ENCODE measurements around the gene BSPRY.
"Not testable (repeated sequence)": the region's sequence is repeated elsewhere in the genome, so short reads cannot be mapped to it uniquely, and the experiment has no call there.

The BSPRY gene

GRCh38 chr9:113340011-113340699 lies 9.2 kb upstream of the BSPRY start, which contains the start of gene WDR31:
Gene WDR31, minus strand, starts transcription at chr9:113340275. Its CDS starts 8,253 bp downstream, at chr9:113332022.
- FAIRE-seq (peak; percentile 79), DNase-seq (ENCODE audit: extremely low spot score, insufficient read length, low read depth) (peak; percentile 86)

- FAIRE-seq = no peak
- no peak for DNase-seq (ENCODE audit: extremely low spot score, insufficient read length, low read depth)
Measured at GRCh38 chr9:113341712-113342410, 7.5 kb upstream of the BSPRY start.

DNA sequence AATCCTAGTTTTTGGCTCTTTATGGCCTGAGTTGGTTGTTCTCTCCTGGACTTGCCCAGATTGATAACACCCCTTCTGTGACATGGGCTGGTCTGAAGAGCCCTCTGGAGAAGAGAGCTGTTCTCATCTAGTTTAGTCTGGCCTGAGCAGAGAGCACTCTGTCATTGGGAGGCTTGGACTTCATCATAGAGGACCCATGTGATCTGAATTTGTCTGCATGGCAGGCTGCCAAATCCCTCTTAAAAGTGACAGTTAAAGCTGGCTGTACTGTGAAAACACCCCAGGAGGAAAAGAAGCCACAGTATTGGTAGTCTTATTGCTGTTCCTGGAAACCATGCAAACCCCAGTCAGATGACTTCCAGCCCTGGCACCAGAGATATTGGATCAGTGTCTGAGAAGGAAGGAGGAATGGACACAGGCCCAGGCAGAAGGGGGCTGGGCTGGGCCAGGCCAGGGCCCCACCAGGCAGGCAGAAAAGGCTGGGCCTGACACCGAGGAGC lies 5.6 kb upstream of the BSPRY start:
- DNase-seq (ENCODE audit: extremely low spot score, insufficient read length, low read depth) (no peak), FAIRE-seq (no peak)

- FAIRE-seq (no peak), DNase-seq (ENCODE audit: extremely low spot score, insufficient read length, low read depth) (no peak)
Measured at GRCh38 chr9:113345190-113345589, 4.2 kb upstream of the BSPRY start.

GRCh38 chr9:113345671-113346070 lies 3.7 kb upstream of the BSPRY start:
- FAIRE-seq (no peak), DNase-seq (ENCODE audit: extremely low spot score, insufficient read length, low read depth) (no peak)

DNA sequence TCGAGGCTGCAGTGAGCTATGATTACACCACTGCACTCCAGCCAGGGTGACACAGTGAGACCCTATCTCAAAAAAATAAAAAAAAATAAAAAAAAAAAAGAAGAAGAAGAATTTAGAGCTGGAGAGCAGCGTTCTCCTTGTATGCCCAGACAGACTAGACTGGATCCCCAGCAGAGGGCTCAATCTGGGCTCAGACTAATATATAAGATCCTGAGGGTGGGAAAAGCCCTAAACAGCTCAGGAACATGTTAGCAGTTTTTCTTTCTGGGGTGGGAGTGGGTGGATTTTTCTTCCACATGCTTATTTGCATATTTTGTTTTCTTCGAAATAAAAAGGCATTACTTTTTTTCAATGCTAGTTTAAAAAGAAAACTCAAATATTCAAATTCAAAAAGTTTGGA lies 904 bp upstream of the BSPRY start:
- FAIRE-seq = no peak
- no peak for DNase-seq (ENCODE audit: extremely low spot score, insufficient read length, low read depth)

GRCh38 chr9:113349066-113349444 lies 286 bp upstream of the BSPRY start:
- DNase-seq (ENCODE audit: extremely low spot score, insufficient read length, low read depth) (no peak), FAIRE-seq (no peak)

DNA sequence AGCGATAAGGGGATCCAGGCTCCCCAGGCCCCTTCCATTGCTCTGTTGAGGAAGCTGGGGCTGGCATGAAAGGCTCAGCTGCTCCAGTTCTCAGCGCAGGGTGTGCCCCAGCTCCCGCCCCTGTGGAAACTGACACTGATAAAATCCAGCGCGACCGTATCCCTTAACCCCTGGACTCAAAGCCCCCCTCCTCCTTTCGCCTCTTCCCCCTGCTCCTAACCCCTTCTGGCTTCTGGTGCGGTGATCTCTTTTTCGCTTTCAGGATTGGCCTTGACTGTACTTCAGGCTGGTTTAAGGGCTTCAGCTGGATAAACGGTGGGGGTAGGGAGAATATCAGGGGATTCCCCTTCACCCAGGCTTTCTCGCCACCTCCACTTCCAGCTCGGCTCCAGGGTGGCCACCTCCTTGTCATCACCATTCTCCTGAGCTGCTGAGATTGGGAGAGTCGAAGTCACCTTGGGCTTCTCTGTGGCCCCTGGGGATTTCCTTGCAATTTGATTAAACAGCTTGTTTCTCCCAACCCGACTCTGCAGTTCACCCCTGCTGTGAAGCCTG lies 843 bp downstream of the BSPRY start:
- no peak for DNase-seq (ENCODE audit: extremely low spot score, insufficient read length, low read depth)
- FAIRE-seq = peak; percentile 72

- no peak for DNase-seq (ENCODE audit: extremely low spot score, insufficient read length, low read depth)
- FAIRE-seq = peak; percentile 85
Measured at GRCh38 chr9:113350937-113351336, 1.6 kb downstream of the BSPRY start.

DNA sequence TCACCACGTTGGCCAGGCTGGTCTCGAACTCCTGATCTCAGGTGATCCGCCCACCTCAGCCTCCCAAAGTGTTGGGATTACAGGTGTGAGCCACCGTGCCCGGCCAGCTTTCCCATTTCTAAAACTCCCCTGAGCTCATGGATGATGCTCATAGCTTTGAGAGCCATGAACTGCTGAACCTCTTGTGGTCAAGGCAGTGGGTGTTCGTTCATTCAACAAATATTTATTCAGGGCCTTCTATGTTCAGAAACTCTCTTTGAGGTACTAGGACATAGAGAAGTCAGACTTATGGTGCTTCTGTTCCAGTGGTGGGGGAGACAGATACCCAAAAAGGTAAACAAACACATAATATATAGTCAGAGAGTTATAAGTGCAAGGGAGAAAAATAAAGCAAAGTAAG lies 2.7 kb downstream of the BSPRY start:
- FAIRE-seq = no peak
- DNase-seq (ENCODE audit: extremely low spot score, insufficient read length, low read depth) = no peak

- FAIRE-seq = no peak
- DNase-seq (ENCODE audit: extremely low spot score, insufficient read length, low read depth) = no peak
Measured at GRCh38 chr9:113352411-113352810, 3.1 kb downstream of the BSPRY start.

DNA sequence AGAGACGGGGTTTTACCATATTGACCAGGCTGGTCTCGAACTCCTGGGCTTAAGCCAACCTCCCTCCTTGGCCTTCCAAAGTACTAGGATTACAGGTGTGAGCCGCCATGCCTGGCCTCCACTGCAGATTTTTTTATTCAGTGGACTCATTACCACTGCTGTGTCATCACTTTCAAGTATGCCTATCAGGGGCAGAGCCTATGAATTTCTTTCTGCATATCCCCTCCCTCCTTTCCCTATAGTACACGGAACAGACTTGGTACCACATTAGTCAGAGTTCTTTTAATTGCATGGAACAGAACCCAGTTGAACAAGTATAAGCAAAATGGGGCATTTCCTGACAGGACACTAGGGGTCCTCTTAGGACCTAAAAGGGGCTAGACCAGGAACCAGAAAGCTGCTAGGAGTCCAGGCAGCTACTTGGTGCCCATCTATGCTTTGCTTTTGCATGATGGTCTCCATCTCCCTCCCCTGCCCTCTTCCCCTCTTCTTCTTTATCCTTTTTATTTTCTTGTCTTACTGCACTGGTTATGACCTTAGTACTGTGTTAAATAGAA lies 5.8 kb downstream of the BSPRY start:
- DNase-seq (ENCODE audit: extremely low spot score, insufficient read length, low read depth) (no peak), FAIRE-seq (no peak)

- DNase-seq (ENCODE audit: extremely low spot score, insufficient read length, low read depth) (no peak), FAIRE-seq (no peak)
Measured at GRCh38 chr9:113356686-113357292, 7.4 kb downstream of the BSPRY start.

DNA sequence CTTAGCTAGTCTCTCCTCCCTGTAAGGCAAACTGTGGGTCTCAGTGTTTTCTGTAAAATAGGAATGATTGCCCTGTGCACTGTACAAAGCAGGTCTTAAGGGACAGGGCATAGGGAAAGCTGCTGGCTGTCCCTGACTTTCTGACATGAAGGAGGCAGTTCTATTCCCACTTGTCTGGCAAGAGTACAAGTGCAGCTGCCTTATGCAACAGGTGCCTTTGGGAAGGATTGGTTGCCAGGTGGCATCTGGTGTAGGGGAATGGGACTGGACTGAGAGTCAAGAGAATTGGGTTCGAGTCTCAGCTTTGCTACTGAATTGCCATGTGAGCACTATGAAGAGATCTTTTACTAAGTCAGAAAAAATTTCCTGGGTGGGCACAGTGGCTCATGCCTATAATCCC lies 10.0 kb downstream of the BSPRY start:
- no peak for FAIRE-seq
- DNase-seq (ENCODE audit: extremely low spot score, insufficient read length, low read depth) = no peak

- FAIRE-seq (no peak), DNase-seq (ENCODE audit: extremely low spot score, insufficient read length, low read depth) (no peak)
Measured at GRCh38 chr9:113360242-113360842, 11.0 kb downstream of the BSPRY start.

GRCh38 chr9:113361304-113362018 lies 12.1 kb downstream of the BSPRY start:
- FAIRE-seq = no peak
- DNase-seq (ENCODE audit: extremely low spot score, insufficient read length, low read depth) = no peak

DNA sequence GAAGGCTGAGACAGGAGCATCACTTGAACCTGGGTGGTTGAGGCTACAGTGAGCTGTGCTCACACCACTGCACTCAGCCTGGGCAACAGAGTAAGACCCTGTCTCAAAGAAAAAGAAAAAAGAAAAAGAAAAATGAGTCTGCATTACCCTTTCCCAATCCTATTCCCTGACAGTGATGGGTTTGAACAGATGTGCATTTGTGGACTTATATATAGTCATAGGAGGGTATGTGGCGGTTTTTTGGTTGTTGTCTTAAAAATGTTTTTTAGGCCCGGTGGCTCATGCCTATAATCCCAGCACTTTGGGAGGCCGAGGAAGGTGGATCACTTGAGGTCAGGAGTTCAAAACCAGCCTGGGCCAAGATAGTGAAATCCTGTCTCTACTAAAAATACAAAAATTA lies 14.0 kb downstream of the BSPRY start:
- DNase-seq (ENCODE audit: extremely low spot score, insufficient read length, low read depth) = no peak
- no peak for FAIRE-seq

- DNase-seq (ENCODE audit: extremely low spot score, insufficient read length, low read depth) = no peak
- FAIRE-seq = no peak
Measured at GRCh38 chr9:113364951-113365350, 15.6 kb downstream of the BSPRY start.

GRCh38 chr9:113365652-113366051 lies 16.3 kb downstream of the BSPRY start:
- DNase-seq (ENCODE audit: extremely low spot score, insufficient read length, low read depth); FAIRE-seq: not testable (repeated sequence)

Measured in GM18507 (cell line).